Activated CD4-positive, alpha-beta memory T cell treated with anti-CD3 and anti-CD28 coated beads, Interleukin-2, amount 10 ng/mL, durations not matched to agents 7 days and 5 days (primary cell): Measurements from ENCODE around the gene NAGPA. TPM values are rescaled to one million over a fixed set of nuclear protein-coding genes. Genes with fewer than 3 reads are reported as not detected.

ENCODE experiments used
- CTCF ChIA-PET: fragments of 350-600 bp; sonication (Branson Sonifier 250); formaldehyde crosslinking; loops from one replicate; lab custom pipeline; 2021; ENCODE audit warnings: antibody characterized with exemption, inconsistent platforms; lab: Charles Lee
- POLR2A ChIA-PET: fragments of 350-600 bp; sonication (Branson Sonifier 250); formaldehyde crosslinking; loops from one replicate; lab custom pipeline; 2021; ENCODE audit warnings: antibody characterized with exemption; lab: Charles Lee
- DNase-seq: peaks from one replicate; pipeline ENCODE4 v3.0.0-alpha.2; 2020
- H3K27ac Mint-ChIP-seq: one replicate; pipeline ENCODE4 v1.8.0; 2021; ENCODE audit warnings: mild to moderate bottlenecking, mixed read lengths
- H3K27me3 Mint-ChIP-seq: one replicate; pipeline ENCODE4 v1.8.0; 2021; ENCODE audit warnings: mixed read lengths
- H3K36me3 Mint-ChIP-seq: one replicate; pipeline ENCODE4 v1.8.0; 2021; ENCODE audit warnings: low read depth, mixed read lengths
- H3K4me1 Mint-ChIP-seq: one replicate; pipeline ENCODE4 v1.8.0; 2021; ENCODE audit warnings: mixed read lengths
- H3K4me3 Mint-ChIP-seq: one replicate; pipeline ENCODE4 v1.8.0; 2021; ENCODE audit warnings: mild to moderate bottlenecking, mixed read lengths
- H3K9me3 Mint-ChIP-seq: one replicate; pipeline ENCODE4 v1.8.0; 2021; ENCODE audit warnings: mixed read lengths
- total RNA-seq, 2 experiments: library from RNA; stranded (reverse); gene quantifications; one replicate each; pipeline ENCODE4 v1.2.3, GENCODE V29; 2021

NAGPA gene
- total RNA-seq, 2 experiments from 2014 or later, result 12.5 to 12.8 TPM

GRCh38 chr16:5019775-5020174 is 14.0 kb downstream of the NAGPA start:
- no peak overlapping the region for H3K27ac Mint-ChIP-seq
- POLR2A ChIA-PET, result no interaction called here
- H3K4me3 Mint-ChIP-seq, result no peak overlapping the region
- no peaks in the 10 kb centered on the region for H3K9me3 Mint-ChIP-seq
- H3K4me1 Mint-ChIP-seq, result no peaks in the 10 kb centered on the region
- CTCF ChIA-PET, result no interaction called here
- no peaks in the 10 kb centered on the region for H3K27me3 Mint-ChIP-seq
- no peaks in the 10 kb centered on the region for H3K36me3 Mint-ChIP-seq
- DNase-seq, result no peak

- Mint-ChIP-seq H3K4me1 (no peaks in the 10 kb centered on the region), H3K27ac (no peak overlapping the region), H3K27me3 (no peaks in the 10 kb centered on the region)
Measured at GRCh38 chr16:5018793-5019192, 14.9 kb downstream of the NAGPA start.

DNA sequence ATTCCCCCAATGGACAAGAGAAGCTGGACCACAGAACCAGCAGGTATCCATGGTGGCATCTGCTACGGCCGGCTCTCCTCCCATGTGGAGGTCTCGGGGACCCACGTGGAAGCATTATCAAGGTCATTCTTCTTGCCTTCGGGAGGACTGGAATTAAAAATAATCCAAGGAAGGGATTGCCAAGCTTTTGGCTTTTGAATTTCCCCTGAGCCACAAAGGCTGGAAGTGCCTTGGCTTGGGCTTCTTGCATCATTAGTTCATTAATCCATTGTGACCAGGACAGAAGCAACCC is 16.1 kb downstream of the NAGPA start:
- ChIA-PET POLR2A (no interaction called here), CTCF (no interaction called here)
- DNase-seq, result no peak
- Mint-ChIP-seq H3K27me3 (no peaks in the 10 kb centered on the region), H3K36me3 (no peaks in the 10 kb centered on the region), H3K4me1 (no peaks in the 10 kb centered on the region), H3K4me3 (no peak overlapping the region), H3K27ac (no peak overlapping the region), H3K9me3 (no peaks in the 10 kb centered on the region)

More at GRCh38 chr16:5018793-5019192, 14.9 kb downstream of the NAGPA start:
- CTCF ChIA-PET, result no interaction called here
- no peaks in the 10 kb centered on the region for H3K9me3 Mint-ChIP-seq
- POLR2A ChIA-PET, result no interaction called here
- no peak overlapping the region for H3K4me3 Mint-ChIP-seq
- DNase-seq, result no peak
- H3K36me3 Mint-ChIP-seq, result no peaks in the 10 kb centered on the region

- H3K4me3 Mint-ChIP-seq, result no peak overlapping the region
- no peaks in the 10 kb centered on the region for H3K27me3 Mint-ChIP-seq
- no peaks in the 10 kb centered on the region for H3K36me3 Mint-ChIP-seq
- no peaks in the 10 kb centered on the region for H3K4me1 Mint-ChIP-seq
- no peak overlapping the region for H3K27ac Mint-ChIP-seq
- POLR2A ChIA-PET, result no interaction called here
- CTCF ChIA-PET, result no interaction called here
- no peaks in the 10 kb centered on the region for H3K9me3 Mint-ChIP-seq
- DNase-seq, result no peak
Measured at GRCh38 chr16:5016967-5017677, 16.6 kb downstream of the NAGPA start.

DNA sequence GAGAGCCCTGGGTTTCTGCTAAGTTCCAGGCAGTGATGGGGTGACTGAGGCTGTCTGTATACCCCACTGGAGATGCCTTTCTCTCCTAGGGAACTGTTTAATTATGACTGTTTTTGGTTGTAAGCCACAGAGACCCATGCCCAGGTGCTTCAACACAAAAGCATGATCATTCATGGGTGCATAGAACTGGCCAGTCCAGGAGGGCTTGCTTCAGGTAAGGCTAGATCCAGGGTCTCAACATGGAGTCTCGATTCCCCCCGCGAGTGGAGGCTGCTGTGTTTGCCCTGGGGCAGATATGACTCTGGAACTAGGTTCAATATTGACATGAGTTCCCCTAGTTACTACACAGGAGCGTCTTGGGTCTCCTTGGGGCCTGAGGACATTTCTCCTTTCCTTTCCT is 17.8 kb downstream of the NAGPA start:
- Mint-ChIP-seq H3K4me1 (no peaks in the 10 kb centered on the region), H3K36me3 (no peaks in the 10 kb centered on the region), H3K9me3 (no peaks in the 10 kb centered on the region), H3K27me3 (no peaks in the 10 kb centered on the region), H3K4me3 (no peak overlapping the region), H3K27ac (no peak overlapping the region)
- ChIA-PET CTCF (no interaction called here), POLR2A (no interaction called here)
- no peak for DNase-seq

DNA sequence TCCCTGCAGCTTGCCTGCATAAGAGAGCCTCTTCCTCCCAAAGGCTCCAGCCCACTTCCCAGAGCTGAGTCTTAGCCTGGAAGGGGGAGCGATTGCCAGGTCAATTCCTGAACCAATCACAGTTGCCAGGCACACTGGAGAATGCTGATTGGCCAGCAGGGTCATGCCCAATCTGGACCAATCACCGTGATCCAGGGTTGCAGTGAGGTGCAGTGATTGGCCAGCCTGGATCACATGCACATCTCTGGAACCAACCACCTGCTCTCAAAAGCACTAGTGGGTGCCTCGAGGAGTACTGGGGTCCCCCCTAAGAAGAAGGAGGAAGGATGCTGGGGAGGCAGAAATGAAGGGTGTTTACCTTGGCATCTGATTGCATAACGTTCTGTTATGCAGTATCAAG is 18.4 kb downstream of the NAGPA start:
- no peaks in the 10 kb centered on the region for H3K27me3 Mint-ChIP-seq
- no peaks in the 10 kb centered on the region for H3K4me1 Mint-ChIP-seq
- POLR2A ChIA-PET, result no interaction called here

DNA sequence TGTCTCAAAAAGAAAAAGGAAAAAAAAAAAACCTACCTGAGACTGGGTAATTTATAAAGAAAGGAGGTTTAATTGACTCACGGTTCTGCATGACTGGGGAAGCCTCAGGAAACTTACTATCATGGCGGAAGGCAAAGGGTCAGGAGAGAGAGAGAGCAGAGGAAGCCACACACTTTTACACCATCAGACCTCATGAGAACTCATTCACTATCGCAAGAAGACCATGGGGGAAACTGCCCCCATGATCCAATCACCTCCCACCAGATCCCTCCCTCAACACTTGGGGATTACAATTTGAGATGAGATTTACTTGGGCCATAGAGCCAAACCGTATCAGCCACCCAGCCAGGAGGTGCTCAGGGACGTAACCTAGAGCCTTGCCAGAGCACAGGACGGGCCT is 20.8 kb downstream of the NAGPA start:
- no peak for DNase-seq
- POLR2A ChIA-PET, result no interaction called here
- H3K4me3 Mint-ChIP-seq, result no peak overlapping the region
- CTCF ChIA-PET, result no interaction called here
- no peaks in the 10 kb centered on the region for H3K9me3 Mint-ChIP-seq
- no peak overlapping the region for H3K27ac Mint-ChIP-seq
- no peaks in the 10 kb centered on the region for H3K36me3 Mint-ChIP-seq
- no peaks in the 10 kb centered on the region for H3K27me3 Mint-ChIP-seq
- H3K4me1 Mint-ChIP-seq, result no peaks in the 10 kb centered on the region

More for the DNA sequence above, 18.4 kb downstream of the NAGPA start:
- H3K27ac Mint-ChIP-seq, result no peak overlapping the region
- no peaks in the 10 kb centered on the region for H3K9me3 Mint-ChIP-seq
- H3K4me3 Mint-ChIP-seq, result no peak overlapping the region
- H3K36me3 Mint-ChIP-seq, result no peaks in the 10 kb centered on the region
- CTCF ChIA-PET, result no interaction called here
- no peak for DNase-seq

DNA sequence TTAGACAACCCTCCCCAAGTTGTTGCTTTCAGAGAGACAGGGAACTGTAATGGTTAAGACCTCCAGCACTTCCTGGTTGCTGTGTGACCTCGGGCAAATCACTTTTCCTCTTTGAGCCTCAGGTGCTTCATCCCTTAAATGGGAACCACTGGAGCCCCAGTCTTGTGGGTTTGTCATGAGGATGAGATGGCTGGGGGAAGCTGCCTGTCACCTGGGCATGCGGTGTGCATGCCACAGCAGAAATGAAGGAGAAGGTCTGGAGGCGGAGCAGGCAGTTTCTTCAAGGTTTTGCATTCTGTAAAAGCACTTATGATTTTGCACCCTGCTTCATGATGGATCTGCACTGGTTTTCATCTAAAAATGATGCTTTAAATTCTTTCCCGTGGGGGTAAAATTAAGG is 22.1 kb downstream of the NAGPA start:
- no peaks in the 10 kb centered on the region for H3K27me3 Mint-ChIP-seq

GRCh38 chr16:5010576-5011329 is 23.0 kb downstream of the NAGPA start:
- no peak overlapping the region for H3K27ac Mint-ChIP-seq
- no peaks in the 10 kb centered on the region for H3K9me3 Mint-ChIP-seq
- ChIA-PET CTCF (interaction anchor here (1.0 kb wide), 1 partner anchor 14 kb away, joined by 3 read pairs; no protein-coding TSS in a partner anchor), POLR2A (no interaction called here)
- no peak overlapping the region for H3K4me3 Mint-ChIP-seq
- H3K4me1 Mint-ChIP-seq, result no peaks in the 10 kb centered on the region
- DNase-seq, result no peak
- H3K27me3 Mint-ChIP-seq, result no peaks in the 10 kb centered on the region
- H3K36me3 Mint-ChIP-seq, result no peaks in the 10 kb centered on the region

More for the DNA sequence above, 22.1 kb downstream of the NAGPA start:
- H3K4me1 Mint-ChIP-seq, result no peaks in the 10 kb centered on the region
- H3K4me3 Mint-ChIP-seq, result no peak overlapping the region
- ChIA-PET POLR2A (no interaction called here), CTCF (no interaction called here)
- H3K9me3 Mint-ChIP-seq, result no peaks in the 10 kb centered on the region
- H3K27ac Mint-ChIP-seq, result no peak overlapping the region
- H3K36me3 Mint-ChIP-seq, result no peaks in the 10 kb centered on the region
- no peak for DNase-seq

DNA sequence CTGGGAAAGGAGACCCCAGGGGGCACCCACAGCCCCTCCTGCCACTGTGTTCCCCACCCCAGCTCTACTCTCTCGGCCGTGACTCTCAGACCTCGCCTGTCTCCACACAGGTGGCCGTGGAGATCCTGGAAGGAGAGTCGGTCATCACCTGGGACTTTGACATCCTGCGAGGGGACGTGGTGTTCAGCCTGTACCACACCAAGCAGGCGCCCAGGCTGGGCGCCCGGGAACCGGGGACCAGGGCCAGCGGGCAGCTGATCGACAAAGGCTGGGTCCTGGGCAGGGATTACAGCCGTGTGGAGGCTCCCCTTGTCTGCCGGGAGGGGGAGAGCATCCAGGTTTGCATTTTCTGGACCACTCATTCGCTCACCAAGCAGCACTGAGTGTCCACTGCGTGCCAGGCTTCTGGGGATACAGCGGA is 25.4 kb downstream of the NAGPA start:
- Mint-ChIP-seq H3K4me3 (no peak overlapping the region), H3K27me3 (no peaks in the 10 kb centered on the region), H3K27ac (no peak overlapping the region), H3K36me3 (no peaks in the 10 kb centered on the region), H3K4me1 (no peaks in the 10 kb centered on the region), H3K9me3 (no peaks in the 10 kb centered on the region)
- ChIA-PET CTCF (no interaction called here), POLR2A (no interaction called here)
- no peak for DNase-seq

DNA sequence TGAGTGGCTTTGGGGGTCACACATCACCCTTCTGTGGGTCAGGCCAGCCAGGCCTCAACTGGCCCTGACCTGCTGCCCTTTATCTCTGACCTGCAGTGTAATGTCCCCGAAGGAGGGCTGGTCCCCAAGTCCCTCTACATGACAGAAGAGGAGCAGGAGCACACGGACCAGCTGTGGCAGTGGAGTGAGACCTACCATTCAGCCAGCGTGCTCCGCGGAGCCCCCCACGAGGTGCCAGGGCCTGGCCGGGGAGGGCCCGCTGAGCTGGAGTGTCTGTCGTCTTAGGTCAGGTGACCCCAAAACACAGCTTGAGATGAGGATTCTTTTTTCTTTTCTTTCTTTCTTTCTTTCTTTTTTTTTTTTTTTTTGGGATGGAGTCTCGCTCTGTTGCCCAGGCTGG is 26.5 kb downstream of the NAGPA start:
- Mint-ChIP-seq H3K9me3 (no peaks in the 10 kb centered on the region), H3K4me3 (no peak overlapping the region), H3K27me3 (no peaks in the 10 kb centered on the region), H3K27ac (no peak overlapping the region), H3K36me3 (no peaks in the 10 kb centered on the region), H3K4me1 (no peaks in the 10 kb centered on the region)
- POLR2A ChIA-PET, result no interaction called here
- DNase-seq, result no peak
- CTCF ChIA-PET, result no interaction called here

DNA sequence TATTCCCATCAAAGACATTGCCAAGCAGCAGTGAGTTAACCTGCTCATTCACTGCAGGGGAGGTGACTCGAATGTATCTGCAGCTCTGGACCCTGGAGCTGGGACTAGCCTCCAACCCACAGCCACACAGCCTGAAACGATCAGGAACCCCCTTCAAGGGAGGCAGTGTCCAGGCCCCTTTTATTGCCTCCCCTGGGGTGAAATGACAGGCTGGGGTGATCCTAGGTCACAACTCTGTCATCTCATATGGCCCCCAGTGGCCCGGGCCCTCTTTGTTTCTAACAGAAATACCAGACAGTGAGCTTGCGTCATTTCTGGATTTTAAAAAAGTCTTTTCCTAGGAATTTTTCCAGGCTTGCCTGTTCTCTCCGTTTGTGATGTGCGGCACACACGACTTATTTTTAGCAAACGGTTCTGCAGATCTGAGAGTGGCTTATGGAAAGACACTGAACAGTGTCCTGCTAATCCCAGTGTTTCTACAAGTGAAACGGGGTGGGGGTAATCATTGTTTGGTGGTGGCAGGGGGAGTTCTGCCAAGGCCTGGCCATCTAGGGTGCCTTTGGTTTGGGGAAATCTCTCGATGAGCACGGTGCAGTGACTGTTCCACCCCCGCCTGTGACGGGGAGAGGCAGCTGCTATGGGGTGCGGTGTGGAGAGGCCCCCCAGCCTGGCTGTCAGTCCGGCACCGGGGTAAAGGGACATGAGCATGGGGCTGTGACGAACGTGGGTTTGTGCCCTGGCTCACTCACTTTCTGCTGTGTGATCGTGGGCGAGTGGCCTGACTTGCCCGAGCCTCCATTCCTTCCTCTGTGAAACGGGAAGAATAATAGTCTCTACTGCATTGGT is 27.2 kb downstream of the NAGPA start:
- CTCF ChIA-PET, result no interaction called here
- H3K4me3 Mint-ChIP-seq, result no peak overlapping the region

GRCh38 chr16:5005916-5006315 is 27.8 kb downstream of the NAGPA start:
- no peaks in the 10 kb centered on the region for H3K4me1 Mint-ChIP-seq
- H3K36me3 Mint-ChIP-seq, result no peaks in the 10 kb centered on the region
- no peak overlapping the region for H3K27ac Mint-ChIP-seq
- ChIA-PET POLR2A (no interaction called here), CTCF (no interaction called here)
- no peak overlapping the region for H3K4me3 Mint-ChIP-seq
- no peak for DNase-seq
- no peaks in the 10 kb centered on the region for H3K27me3 Mint-ChIP-seq
- no peaks in the 10 kb centered on the region for H3K9me3 Mint-ChIP-seq

More for the DNA sequence above, 27.2 kb downstream of the NAGPA start:
- H3K27me3 Mint-ChIP-seq, result no peaks in the 10 kb centered on the region
- DNase-seq, result no peak
- H3K36me3 Mint-ChIP-seq, result no peaks in the 10 kb centered on the region
- no peaks in the 10 kb centered on the region for H3K4me1 Mint-ChIP-seq
- POLR2A ChIA-PET, result no interaction called here
- no peaks in the 10 kb centered on the region for H3K9me3 Mint-ChIP-seq
- H3K27ac Mint-ChIP-seq, result no peak overlapping the region
